HepG2 (cell line): ENCODE results near the gene IGF2BP3. TPM values are rescaled to one million over a fixed set of nuclear protein-coding genes. Genes with fewer than 3 reads are reported as not detected.

ENCODE experiments used
- CC2D1A ChIP-seq: sonication (generic); formaldehyde crosslinking; IDR thresholded peaks from 2 replicates; pipeline ENCODE4 v1.8.1; 2023; ENCODE audit warnings: mild to moderate bottlenecking, missing genetic modification reagents
- HDAC2 ChIP-seq: sonication (generic); formaldehyde crosslinking; IDR thresholded peaks from 2 replicates; pipeline ENCODE4 v1.4.0; 2020; ENCODE audit warnings: missing genetic modification reagents
- RBAK ChIP-seq: sonication (generic); formaldehyde crosslinking; IDR thresholded peaks from 2 replicates; pipeline ENCODE4 v1.5.1; 2020; ENCODE audit warnings: mild to moderate bottlenecking, missing genetic modification reagents
- RBFOX2 ChIP-seq: fragments of 200-400 bp; formaldehyde crosslinking; IDR thresholded peaks from 2 replicates; pipeline ENCODE4 v1.6.1; 2017; ENCODE audit warnings: low read depth, mild to moderate bottlenecking, low read length
- RFXAP ChIP-seq: sonication (generic); formaldehyde crosslinking; IDR thresholded peaks from 2 replicates; pipeline ENCODE4 v1.4.0; 2020; ENCODE audit warnings: missing genetic modification reagents, borderline replicate concordance
- SPEN ChIP-seq: sonication (generic); formaldehyde crosslinking; IDR thresholded peaks from 2 replicates; pipeline ENCODE4 v1.5.1; 2020; ENCODE audit warnings: low read depth, mild to moderate bottlenecking, missing genetic modification reagents
- TRAFD1 ChIP-seq: sonication (generic); formaldehyde crosslinking; IDR thresholded peaks from 2 replicates; pipeline ENCODE4 v1.5.1; 2020; ENCODE audit warnings: missing genetic modification reagents, mild to moderate bottlenecking, borderline replicate concordance
- ZHX2 ChIP-seq, 2 experiments: sonication (generic) in 1 of 2; formaldehyde crosslinking in 1 of 2; IDR thresholded peaks; 2 replicates each; pipeline versions ENCODE4 v1.6.1 to v1.9.0; 2014 to 2022; ENCODE audit warnings: antibody characterized with exemption in 1 of 2, borderline replicate concordance in 1 of 2, inconsistent platforms in 1 of 2, low read depth in 1 of 2, missing genetic modification reagents in 1 of 2
- ZNF275 ChIP-seq: sonication (generic); formaldehyde crosslinking; IDR thresholded peaks from 2 replicates; pipeline ENCODE4 v1.8.0; 2022; ENCODE audit warnings: missing genetic modification reagents, mild to moderate bottlenecking, inconsistent platforms, borderline replicate concordance
- ZNF367 ChIP-seq: sonication (generic); formaldehyde crosslinking; IDR thresholded peaks from 2 replicates; pipeline ENCODE4 v1.4.0; 2020; ENCODE audit warnings: missing genetic modification reagents, borderline replicate concordance
- polyA plus RNA-seq, 8 experiments: library from polyadenylated mRNA; depleted of rRNA in 3 of 8; stranded (reverse) in 7 of 8; unstranded in 1 of 8; fragments of >200 nt; fragmentation: Illumina TruSeq in 4 of 8; extraction: Trizol in 4 of 8; gene quantifications; 2 replicates each; pipeline versions ENCODE4 v1.2.1 to v1.2.3, GENCODE V29; 2011 to 2016; ENCODE audit warnings: low read depth in 4 of 8, missing spikeins in 1 of 8, mixed read lengths in 1 of 8; ENCODE audit not compliant: insufficient read depth in 1 of 8
- total RNA-seq, 5 experiments: library from RNA; depleted of rRNA; stranded (reverse); fragments of >200 nt; fragmentation: Illumina TruSeq; extraction: Trizol; gene quantifications; 2 replicates each; pipeline ENCODE4 v1.2.3, GENCODE V29; 2016; ENCODE audit warnings: low read depth in 1 of 5
- TF ChIP-seq, protein P1 (sequence below): sonication (generic); formaldehyde crosslinking; IDR thresholded peaks from 2 replicates; pipeline ENCODE4 v1.9.0; 2022; ENCODE audit warnings: missing genetic modification reagents, mild to moderate bottlenecking, borderline replicate concordance
- TF ChIP-seq, protein P2 (sequence below), 2 experiments: fragments of 450-650 bp in 1 of 2; sonication (generic) in 1 of 2; formaldehyde crosslinking; IDR thresholded peaks; 2 replicates each; pipeline versions ENCODE4 v1.5.0 to v1.8.0; 2020 to 2022; ENCODE audit warnings: mild to moderate bottlenecking in 1 of 2, missing genetic modification reagents in 1 of 2
- TF ChIP-seq, protein P3 (sequence below): sonication (generic); formaldehyde crosslinking; IDR thresholded peaks from 2 replicates; pipeline ENCODE4 v1.4.0; 2020; ENCODE audit warnings: missing genetic modification reagents

The IGF2BP3 gene
- total and polyA plus RNA-seq, 2 of the 13 experiments (the other 11 are each of a cell fraction or from before 2014, with no cell fraction given), result 37.7 to 39.5 TPM

DNA sequence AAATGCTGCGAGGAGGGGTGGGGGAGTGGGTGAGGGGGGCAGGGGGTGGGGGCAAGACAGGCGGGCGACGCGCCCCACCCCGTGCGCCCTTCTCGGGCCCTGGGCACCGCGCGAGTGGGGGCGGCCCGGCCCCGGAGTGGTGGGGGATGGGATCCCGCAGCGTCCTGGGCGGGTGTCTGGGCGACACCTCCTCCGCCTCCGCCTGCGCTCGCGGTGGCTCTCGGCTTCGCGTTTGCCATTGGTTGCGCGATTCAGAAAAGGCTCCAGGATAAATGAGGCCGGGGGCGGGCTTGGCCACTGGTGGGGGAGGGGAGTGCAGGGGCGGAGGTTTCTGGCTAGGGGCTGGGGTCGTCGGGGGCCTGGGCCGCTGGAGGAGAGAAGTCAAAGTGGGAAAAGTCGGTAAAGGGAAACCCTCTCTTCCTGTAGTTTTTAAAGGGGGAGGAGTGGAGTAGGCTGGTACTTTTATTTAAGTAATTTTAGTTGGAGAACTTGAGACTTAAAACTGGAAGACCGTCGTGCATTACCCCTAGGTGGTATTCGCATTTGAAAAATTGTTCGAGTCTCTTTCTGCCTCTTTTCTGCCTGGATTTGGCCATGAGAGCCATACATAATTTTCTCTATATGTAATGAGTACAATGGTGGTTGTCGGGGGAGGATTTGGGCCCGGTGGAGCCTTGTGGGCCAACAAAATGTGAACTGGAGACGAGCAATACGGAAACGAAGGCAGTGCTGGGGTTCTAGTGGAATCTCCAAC lies 992 bp upstream of the IGF2BP3 start (continued):
- TF ChIP-seq ZNF275 (CRISPR knock-in tag) (0 out of 2 replicates have a peak, but pooled peaks have one; percentile 10), HDAC2 (peak; percentile 18; the same call in 1 of the 2 replicates), CC2D1A (no peak), RFXAP (CRISPR knock-in tag) (no peak), ZHX2 (IDR thresholded peaks at IDR 0.05; ENCODE audit: low read depth) (no peak), ZHX2 (CRISPR knock-in tag; IDR thresholded peaks at IDR 0.05; ENCODE audit: borderline replicate concordance) (no peak), TRAFD1 (CRISPR knock-in tag) (no peak), RBAK (CRISPR knock-in tag) (no peak), ZNF367 (no peak), SPEN (peak; percentile 27; the same call in 1 of the 2 replicates), RBFOX2 (peak; percentile 72)
- TF ChIP-seq, protein P1, sequence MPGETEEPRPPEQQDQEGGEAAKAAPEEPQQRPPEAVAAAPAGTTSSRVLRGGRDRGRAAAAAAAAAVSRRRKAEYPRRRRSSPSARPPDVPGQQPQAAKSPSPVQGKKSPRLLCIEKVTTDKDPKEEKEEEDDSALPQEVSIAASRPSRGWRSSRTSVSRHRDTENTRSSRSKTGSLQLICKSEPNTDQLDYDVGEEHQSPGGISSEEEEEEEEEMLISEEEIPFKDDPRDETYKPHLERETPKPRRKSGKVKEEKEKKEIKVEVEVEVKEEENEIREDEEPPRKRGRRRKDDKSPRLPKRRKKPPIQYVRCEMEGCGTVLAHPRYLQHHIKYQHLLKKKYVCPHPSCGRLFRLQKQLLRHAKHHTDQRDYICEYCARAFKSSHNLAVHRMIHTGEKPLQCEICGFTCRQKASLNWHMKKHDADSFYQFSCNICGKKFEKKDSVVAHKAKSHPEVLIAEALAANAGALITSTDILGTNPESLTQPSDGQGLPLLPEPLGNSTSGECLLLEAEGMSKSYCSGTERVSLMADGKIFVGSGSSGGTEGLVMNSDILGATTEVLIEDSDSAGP (CRISPR knock-in tag), result 0 out of 2 replicates have a peak, but pooled peaks have one; percentile 17
- TF ChIP-seq, protein P2, sequence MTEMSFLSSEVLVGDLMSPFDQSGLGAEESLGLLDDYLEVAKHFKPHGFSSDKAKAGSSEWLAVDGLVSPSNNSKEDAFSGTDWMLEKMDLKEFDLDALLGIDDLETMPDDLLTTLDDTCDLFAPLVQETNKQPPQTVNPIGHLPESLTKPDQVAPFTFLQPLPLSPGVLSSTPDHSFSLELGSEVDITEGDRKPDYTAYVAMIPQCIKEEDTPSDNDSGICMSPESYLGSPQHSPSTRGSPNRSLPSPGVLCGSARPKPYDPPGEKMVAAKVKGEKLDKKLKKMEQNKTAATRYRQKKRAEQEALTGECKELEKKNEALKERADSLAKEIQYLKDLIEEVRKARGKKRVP (CRISPR knock-in tag; IDR thresholded peaks at IDR 0.05), result no peak; a peak in 1 of 4 replicates
- TF ChIP-seq, protein P3, sequence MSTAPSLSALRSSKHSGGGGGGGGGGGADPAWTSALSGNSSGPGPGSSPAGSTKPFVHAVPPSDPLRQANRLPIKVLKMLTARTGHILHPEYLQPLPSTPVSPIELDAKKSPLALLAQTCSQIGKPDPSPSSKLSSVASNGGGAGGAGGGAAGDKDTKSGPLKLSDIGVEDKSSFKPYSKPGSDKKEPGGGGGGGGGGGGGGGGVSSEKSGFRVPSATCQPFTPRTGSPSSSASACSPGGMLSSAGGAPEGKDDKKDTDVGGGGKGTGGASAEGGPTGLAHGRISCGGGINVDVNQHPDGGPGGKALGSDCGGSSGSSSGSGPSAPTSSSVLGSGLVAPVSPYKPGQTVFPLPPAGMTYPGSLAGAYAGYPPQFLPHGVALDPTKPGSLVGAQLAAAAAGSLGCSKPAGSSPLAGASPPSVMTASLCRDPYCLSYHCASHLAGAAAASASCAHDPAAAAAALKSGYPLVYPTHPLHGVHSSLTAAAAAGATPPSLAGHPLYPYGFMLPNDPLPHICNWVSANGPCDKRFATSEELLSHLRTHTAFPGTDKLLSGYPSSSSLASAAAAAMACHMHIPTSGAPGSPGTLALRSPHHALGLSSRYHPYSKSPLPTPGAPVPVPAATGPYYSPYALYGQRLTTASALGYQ (CRISPR knock-in tag), result no peak
